ENCODE results near the gene TBC1D8.
"Not testable (repeated sequence)": the region's sequence is repeated elsewhere in the genome, so short reads cannot be mapped to it uniquely, and the experiment has no call there.

TBC1D8 gene

DNA sequence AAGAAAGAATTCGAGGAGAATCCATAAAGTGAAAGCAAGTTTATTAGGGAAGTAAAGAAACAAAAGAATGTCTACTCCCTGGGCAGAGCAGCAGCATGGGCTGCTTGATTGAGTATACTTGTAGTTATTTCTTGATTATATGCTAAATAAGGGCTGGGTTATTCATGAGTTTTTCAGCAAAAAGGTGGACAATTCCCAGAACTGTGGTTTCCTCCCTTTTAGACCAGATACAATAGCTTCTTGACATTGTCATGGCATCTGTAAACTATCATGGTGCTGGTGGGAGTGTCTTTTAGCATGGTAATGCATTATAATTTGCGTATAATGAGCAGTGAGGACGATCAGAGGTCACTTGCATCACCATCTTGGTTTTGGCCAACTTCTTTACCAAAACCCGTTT, 25.6 kb upstream of the TBC1D8 start:
- TF ChIP-seq ZNF274 (IDR thresholded peaks at IDR 0.05; ENCODE audit: low read depth, low read length) = no peak
- no peak for TF ChIP-seq YY1 (IDR thresholded peaks at IDR 0.05; ENCODE audit: insufficient read depth, insufficient read length)
- no peak for TF ChIP-seq SUZ12 (IDR thresholded peaks at IDR 0.05; ENCODE audit: extremely low read depth, insufficient read depth, insufficient read length)
- Histone ChIP-seq H3K9me3 (ENCODE audit: insufficient read depth, low read length) (peaks cover 18% of the 10 kb centered on the region; the same call in 1 of the 2 replicates), H3K4me3 (ENCODE audit: insufficient read length, low read depth) (no peak overlapping the region), H3K36me3 (ENCODE audit: insufficient read depth, insufficient read length, low read length) (no peaks in the 10 kb centered on the region), H3K4me1 (ENCODE audit: insufficient read depth, insufficient read length) (no peaks in the 10 kb centered on the region), H3K27me3 (ENCODE audit: insufficient read depth, insufficient read length) (no peaks in the 10 kb centered on the region), H3K9ac (ENCODE audit: insufficient read length, low read depth) (no peak overlapping the region)
- no peak for DNase-seq (ENCODE audit: low read depth, low spot score)

DNA sequence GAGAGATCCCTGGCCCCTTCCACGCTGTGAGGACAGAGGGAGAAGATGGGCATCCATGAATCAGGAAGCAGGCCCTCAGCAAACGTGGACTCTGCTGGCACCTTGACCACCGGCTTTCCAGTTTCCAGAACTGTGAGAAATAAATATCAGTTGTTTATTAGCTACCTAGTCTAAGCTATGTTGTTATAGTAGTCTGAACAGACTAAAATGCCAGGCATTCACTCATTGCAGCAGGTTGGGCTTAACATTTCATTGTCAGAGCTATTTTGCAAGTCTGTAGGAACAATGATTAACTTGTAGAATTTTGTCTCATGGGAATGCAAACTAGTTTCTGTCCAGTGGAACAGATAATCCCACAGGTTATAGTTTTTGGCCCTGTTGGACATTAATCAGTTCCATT, 24.8 kb upstream of the TBC1D8 start:
- no peak overlapping the region for H3K9ac ChIP-seq (ENCODE audit: insufficient read length, low read depth)
- H3K36me3 ChIP-seq (ENCODE audit: insufficient read depth, insufficient read length, low read length) = no peaks in the 10 kb centered on the region
- TF ChIP-seq ZNF274 (IDR thresholded peaks at IDR 0.05; ENCODE audit: low read depth, low read length) (no peak), SUZ12 (IDR thresholded peaks at IDR 0.05; ENCODE audit: extremely low read depth, insufficient read depth, insufficient read length) (no peak)
- H3K27me3 ChIP-seq (ENCODE audit: insufficient read depth, insufficient read length) = no peaks in the 10 kb centered on the region
- DNase-seq (ENCODE audit: low read depth, low spot score) = no peak
- peaks cover 22% of the 10 kb centered on the region; the same call in 1 of the 2 replicates for H3K9me3 ChIP-seq (ENCODE audit: insufficient read depth, low read length)
- H3K4me3 ChIP-seq (ENCODE audit: insufficient read length, low read depth) = no peak overlapping the region
- no peaks in the 10 kb centered on the region for H3K4me1 ChIP-seq (ENCODE audit: insufficient read depth, insufficient read length)

DNA sequence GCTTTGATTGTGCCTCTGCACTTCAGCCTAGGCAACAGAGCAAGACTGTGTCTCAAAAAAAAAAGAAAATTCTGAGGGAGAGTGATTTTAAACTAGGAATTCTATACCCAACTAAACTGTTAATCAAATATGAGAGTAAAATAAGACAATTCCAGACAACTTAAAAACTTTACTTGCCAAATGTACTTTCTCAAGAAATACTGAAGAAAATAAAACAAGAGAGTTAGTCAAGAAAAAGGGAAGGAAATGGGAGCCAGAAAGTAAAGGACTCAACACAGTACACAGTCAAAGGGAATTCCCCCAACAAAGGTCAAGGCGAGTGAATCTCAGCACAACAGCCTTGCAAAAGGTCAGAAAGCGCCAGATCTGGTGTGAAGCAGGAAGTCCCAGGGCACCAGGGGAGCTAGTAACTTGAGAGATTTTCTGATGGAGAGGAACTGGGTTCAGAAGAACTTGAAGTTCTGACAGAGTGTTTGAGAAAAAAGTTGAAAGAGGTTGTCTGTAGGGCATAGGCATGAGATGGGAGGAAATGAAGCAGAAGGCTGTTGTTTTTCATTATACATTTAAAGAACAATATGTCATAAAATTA, 22.6 kb upstream of the TBC1D8 start:
- H3K4me1 ChIP-seq (ENCODE audit: insufficient read depth, insufficient read length) = no peaks in the 10 kb centered on the region

DNA sequence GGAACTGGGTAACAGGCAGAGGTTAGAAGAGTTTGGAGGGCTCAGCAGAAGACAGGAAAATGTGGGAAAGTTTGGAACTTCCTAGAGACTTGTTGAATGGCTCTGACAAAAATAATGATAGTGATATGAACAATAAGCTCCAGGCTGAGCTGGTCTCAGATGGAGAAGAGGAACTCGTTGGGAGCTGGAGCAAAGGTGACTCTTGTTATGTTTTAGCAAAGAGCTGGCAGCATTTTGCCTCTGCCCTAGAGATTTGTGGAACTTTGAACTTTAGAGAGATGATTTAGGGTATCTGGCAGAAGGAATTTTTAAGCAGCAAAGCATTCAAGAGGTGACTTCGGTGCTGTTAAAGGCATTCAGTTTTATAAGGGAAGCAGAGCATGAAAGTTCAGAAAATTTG, 18.6 kb upstream of the TBC1D8 start:
- H3K36me3 ChIP-seq (ENCODE audit: insufficient read depth, insufficient read length, low read length); H3K4me1 ChIP-seq (ENCODE audit: insufficient read depth, insufficient read length); H3K4me3 ChIP-seq (ENCODE audit: insufficient read length, low read depth); H3K9ac ChIP-seq (ENCODE audit: insufficient read length, low read depth); H3K27me3 ChIP-seq (ENCODE audit: insufficient read depth, insufficient read length); DNase-seq (ENCODE audit: low read depth, low spot score): not testable (repeated sequence)
- peaks cover 56% of the 10 kb centered on the region; the same call in 1 of the 2 replicates for H3K9me3 ChIP-seq (ENCODE audit: insufficient read depth, low read length)

More for the DNA sequence above, 22.6 kb upstream of the TBC1D8 start:
- H3K27me3 ChIP-seq (ENCODE audit: insufficient read depth, insufficient read length) = no peaks in the 10 kb centered on the region
- no peak overlapping the region for H3K9ac ChIP-seq (ENCODE audit: insufficient read length, low read depth)
- TF ChIP-seq ZNF274 (IDR thresholded peaks at IDR 0.05; ENCODE audit: low read depth, low read length) = no peak
- no peak overlapping the region for H3K4me3 ChIP-seq (ENCODE audit: insufficient read length, low read depth)
- DNase-seq (ENCODE audit: low read depth, low spot score) = no peak
- no peaks in the 10 kb centered on the region for H3K36me3 ChIP-seq (ENCODE audit: insufficient read depth, insufficient read length, low read length)
- H3K9me3 ChIP-seq (ENCODE audit: insufficient read depth, low read length) = peaks cover 35% of the 10 kb centered on the region; the same call in 1 of the 2 replicates

DNA sequence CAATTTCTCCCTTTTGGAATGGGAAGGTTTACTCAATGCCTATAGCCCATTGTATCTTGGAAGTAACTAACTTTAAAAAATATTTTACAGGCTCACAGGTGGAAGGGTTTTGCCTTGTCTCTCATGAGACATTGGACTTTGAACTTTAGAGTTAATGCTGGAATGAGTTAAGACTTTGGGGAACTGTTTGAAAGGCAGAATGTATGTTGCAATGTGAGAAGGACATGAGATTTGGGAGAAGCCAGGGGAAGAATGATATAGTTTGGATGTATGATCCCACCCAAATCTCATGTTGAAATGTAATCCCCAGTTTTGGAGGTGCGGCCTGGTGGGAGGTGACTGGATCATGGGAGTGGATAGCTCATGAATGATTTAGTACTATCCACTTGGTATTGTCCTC, 17.5 kb upstream of the TBC1D8 start:
- H3K9me3 ChIP-seq (ENCODE audit: insufficient read depth, low read length) = peaks cover 48% of the 10 kb centered on the region; the same call in 1 of the 2 replicates
- TF ChIP-seq ZNF274 (IDR thresholded peaks at IDR 0.05; ENCODE audit: low read depth, low read length) (no peak), YY1 (IDR thresholded peaks at IDR 0.05; ENCODE audit: insufficient read depth, insufficient read length) (no peak), SUZ12 (IDR thresholded peaks at IDR 0.05; ENCODE audit: extremely low read depth, insufficient read depth, insufficient read length) (no peak)
- H3K36me3 ChIP-seq (ENCODE audit: insufficient read depth, insufficient read length, low read length) = no peaks in the 10 kb centered on the region
- H3K4me3 ChIP-seq (ENCODE audit: insufficient read length, low read depth) = no peak overlapping the region
- no peak for DNase-seq (ENCODE audit: low read depth, low spot score)
- no peaks in the 10 kb centered on the region for H3K4me1 ChIP-seq (ENCODE audit: insufficient read depth, insufficient read length)
- no peaks in the 10 kb centered on the region for H3K27me3 ChIP-seq (ENCODE audit: insufficient read depth, insufficient read length)
- no peak overlapping the region for H3K9ac ChIP-seq (ENCODE audit: insufficient read length, low read depth)

DNA sequence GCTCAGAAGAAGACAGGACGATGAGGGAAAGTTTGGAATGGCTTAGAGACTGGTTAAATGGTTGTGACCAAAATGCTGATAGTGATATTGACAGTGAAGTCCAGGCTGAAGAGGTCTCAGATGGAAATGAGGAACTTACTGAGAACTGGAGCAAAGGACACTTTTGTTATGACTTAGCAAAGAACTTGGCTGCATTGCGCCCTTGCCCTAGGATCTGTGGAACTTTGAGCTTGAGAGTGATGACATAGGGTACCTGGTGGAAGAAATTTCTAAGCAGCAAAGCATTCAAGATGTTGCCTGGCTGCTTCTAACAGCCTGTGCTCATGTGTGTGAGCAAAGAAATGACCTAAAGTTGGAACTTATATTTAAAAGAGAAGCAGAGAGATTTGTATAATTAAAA, 16.4 kb upstream of the TBC1D8 start:
- H3K27me3 ChIP-seq (ENCODE audit: insufficient read depth, insufficient read length); H3K4me3 ChIP-seq (ENCODE audit: insufficient read length, low read depth); H3K36me3 ChIP-seq (ENCODE audit: insufficient read depth, insufficient read length, low read length); H3K9ac ChIP-seq (ENCODE audit: insufficient read length, low read depth); DNase-seq (ENCODE audit: low read depth, low spot score); H3K4me1 ChIP-seq (ENCODE audit: insufficient read depth, insufficient read length): not testable (repeated sequence)
- H3K9me3 ChIP-seq (ENCODE audit: insufficient read depth, low read length) = peaks cover 41% of the 10 kb centered on the region; the same call in 1 of the 2 replicates

DNA sequence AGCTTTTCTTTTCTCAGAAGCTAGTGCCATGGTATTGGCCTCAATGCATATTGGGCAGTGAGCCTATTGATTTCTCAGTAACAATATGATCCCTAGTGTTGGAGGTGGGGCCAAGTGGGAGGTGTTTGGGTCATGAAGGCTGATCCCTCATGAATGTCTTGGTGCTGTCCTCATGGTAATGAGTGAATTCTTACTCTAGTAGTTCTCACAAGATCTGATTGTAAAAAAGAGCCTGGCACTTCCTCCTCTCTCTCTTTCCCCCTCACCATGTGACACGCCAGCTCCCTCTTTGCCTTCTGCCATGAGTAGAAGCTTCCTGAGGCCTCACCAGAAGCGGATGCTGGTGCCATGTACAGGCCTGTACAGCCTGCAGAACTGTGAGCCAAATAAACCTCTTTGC, 12.8 kb upstream of the TBC1D8 start:
- H3K36me3 ChIP-seq (ENCODE audit: insufficient read depth, insufficient read length, low read length) = no peaks in the 10 kb centered on the region
- H3K27me3 ChIP-seq (ENCODE audit: insufficient read depth, insufficient read length) = no peaks in the 10 kb centered on the region
- no peak overlapping the region for H3K4me3 ChIP-seq (ENCODE audit: insufficient read length, low read depth)
- no peak overlapping the region for H3K9ac ChIP-seq (ENCODE audit: insufficient read length, low read depth)
- TF ChIP-seq ZNF274 (IDR thresholded peaks at IDR 0.05; ENCODE audit: low read depth, low read length) (no peak), YY1 (IDR thresholded peaks at IDR 0.05; ENCODE audit: insufficient read depth, insufficient read length) (no peak), SUZ12 (IDR thresholded peaks at IDR 0.05; ENCODE audit: extremely low read depth, insufficient read depth, insufficient read length) (no peak)
- no peak for DNase-seq (ENCODE audit: low read depth, low spot score)
- H3K9me3 ChIP-seq (ENCODE audit: insufficient read depth, low read length) = peaks cover 27% of the 10 kb centered on the region; the same call in 1 of the 2 replicates
- no peaks in the 10 kb centered on the region for H3K4me1 ChIP-seq (ENCODE audit: insufficient read depth, insufficient read length)

All from NT2/D1 (cell line).